Activated naive CD8-positive, alpha-beta T cell treated with anti-CD3 and anti-CD28 coated beads, Interleukin-2, amount 50 U/mL, for 24 hours (primary cell): ENCODE data around the gene EMSY.
A peak's percentile ranks its signal among the peaks of the same experiment; 100 is the strongest.

Source experiments
- ATAC-seq: fragments of 150-1000 bp; cut with Tn5 transposase; one replicate; pipeline ENCODE4 v1.10.0; 2021
- DNase-seq: peaks from one replicate; pipeline ENCODE4 v3.0.0; 2021
- H3K27ac Mint-ChIP-seq: one replicate; pipeline ENCODE4 v1.8.0; 2021; ENCODE audit warnings: mild to moderate bottlenecking, mixed read lengths
- H3K27me3 Mint-ChIP-seq: one replicate; pipeline ENCODE4 v1.8.0; 2021; ENCODE audit warnings: mixed read lengths
- H3K36me3 Mint-ChIP-seq: one replicate; pipeline ENCODE4 v1.8.0; 2021; ENCODE audit warnings: low read depth, mixed read lengths
- H3K4me1 Mint-ChIP-seq: one replicate; pipeline ENCODE4 v1.8.0; 2021; ENCODE audit warnings: mixed read lengths
- H3K4me3 Mint-ChIP-seq: one replicate; pipeline ENCODE4 v1.8.0; 2021; ENCODE audit warnings: mild to moderate bottlenecking, moderate library complexity, mixed read lengths
- H3K9me3 Mint-ChIP-seq: one replicate; pipeline ENCODE4 v1.8.0; 2021; ENCODE audit warnings: mixed read lengths

The EMSY gene

DNA sequence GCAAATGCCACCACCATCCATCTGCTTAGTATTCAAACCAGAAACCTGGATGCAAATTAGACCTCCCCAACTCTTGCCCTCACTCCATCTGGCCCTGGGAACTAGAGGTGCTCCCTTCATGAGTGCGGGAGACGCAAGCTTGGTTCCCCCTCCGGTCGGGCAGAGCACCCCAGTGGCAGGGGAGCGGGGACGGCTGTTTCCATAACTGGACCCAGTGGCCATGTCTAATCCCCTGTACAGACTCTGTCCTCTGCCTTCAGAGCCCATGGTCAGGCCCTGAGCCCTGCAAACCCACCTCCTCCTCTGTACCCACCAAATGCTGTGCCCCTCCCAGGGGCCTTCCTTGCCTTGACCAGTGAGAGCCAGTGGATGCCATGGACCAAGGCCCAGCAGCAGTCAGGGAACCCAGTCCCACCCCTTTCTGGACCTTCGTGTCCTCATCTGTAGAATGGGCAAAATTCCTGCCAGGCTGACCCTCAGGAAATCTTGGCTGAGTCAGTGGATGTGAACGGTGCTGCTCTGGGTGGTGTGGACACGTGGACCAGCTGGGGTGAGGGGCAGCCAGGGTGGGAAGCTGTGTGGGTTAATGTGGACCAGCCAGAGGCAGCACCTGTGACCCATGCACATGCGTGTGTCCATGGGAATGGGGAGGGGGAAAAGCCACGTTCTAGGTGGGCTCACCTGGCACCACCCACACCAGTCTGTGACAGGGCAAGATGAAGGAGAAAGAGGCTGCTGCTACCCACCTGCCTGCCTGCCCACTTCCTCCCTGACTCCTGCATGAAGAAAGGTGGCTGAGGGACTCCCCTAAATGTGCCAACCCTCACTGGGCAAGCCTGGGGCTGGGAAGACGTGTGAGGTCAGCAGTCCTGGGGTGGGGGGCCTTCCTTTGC, 153.0 kb downstream of the EMSY start:
- no peak overlapping the region for H3K4me3 Mint-ChIP-seq
- peaks cover 44% of the 10 kb centered on the region for H3K4me1 Mint-ChIP-seq
- DNase-seq (no peak), ATAC-seq (peak; percentile 18)
- peaks cover 18% of the 10 kb centered on the region for H3K27me3 Mint-ChIP-seq
- H3K27ac Mint-ChIP-seq = peak overlapping the region; percentile 27
- no peaks in the 10 kb centered on the region for H3K9me3 Mint-ChIP-seq
- H3K36me3 Mint-ChIP-seq = no peaks in the 10 kb centered on the region

- Mint-ChIP-seq H3K4me1 (peaks cover 38% of the 10 kb centered on the region), H3K4me3 (no peak overlapping the region), H3K9me3 (no peaks in the 10 kb centered on the region), H3K27ac (no peak overlapping the region), H3K27me3 (peaks cover 16% of the 10 kb centered on the region), H3K36me3 (no peaks in the 10 kb centered on the region)
- DNase-seq (peak; percentile 53), ATAC-seq (peak; percentile 81)
Measured at GRCh38 chr11:76598426-76598839, 153.6 kb downstream of the EMSY start.

DNA sequence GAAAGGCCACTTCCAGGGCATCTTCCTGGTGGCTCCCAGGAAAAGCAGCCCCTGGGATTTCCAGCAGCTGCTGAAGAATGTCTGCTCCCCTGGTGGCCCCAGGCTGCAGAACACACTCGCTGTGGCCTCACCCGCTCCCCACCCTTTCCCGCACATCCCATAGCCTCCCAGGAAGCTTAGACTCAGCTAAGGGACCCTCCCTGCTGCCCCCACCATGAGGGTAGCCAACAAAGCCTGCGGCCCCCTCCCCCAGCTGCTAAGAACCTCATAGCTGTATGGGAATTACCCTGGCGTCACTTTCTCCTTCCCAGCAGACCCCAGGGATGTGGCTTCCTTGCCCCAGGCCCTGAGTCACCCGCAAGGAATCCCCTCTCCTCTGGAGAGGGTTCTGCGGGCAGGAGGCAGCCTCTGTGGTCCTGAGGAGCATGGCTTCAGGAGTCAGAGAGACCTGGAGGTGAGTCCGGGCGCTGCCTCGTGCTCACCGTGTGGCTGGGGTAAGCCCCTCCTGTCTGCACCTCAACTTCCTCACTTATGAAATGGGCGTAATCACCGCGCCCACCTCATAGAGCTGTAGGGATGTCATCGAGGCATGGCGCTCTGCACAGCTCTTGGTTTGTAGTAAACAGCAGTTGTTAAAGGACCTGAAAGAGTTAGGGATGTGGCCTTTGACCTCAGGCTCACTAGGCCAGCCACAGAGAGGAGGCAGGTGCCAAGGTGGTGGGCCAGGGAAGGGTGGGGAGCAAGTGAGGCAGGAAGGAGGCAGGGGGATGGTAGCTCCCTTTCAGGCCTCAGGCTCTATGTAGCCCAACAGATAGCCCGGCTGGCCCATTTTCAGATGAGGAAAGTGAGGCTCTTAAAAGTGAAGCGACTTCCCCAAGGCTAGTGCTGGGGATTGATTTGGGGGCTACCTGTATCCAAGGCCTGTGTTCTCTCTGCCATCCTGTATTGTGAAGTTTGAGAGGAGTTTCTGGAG, 154.5 kb downstream of the EMSY start:
- Mint-ChIP-seq H3K27me3 (peaks cover 14% of the 10 kb centered on the region), H3K36me3 (no peaks in the 10 kb centered on the region), H3K9me3 (no peaks in the 10 kb centered on the region), H3K27ac (peak overlapping the region; percentile 39), H3K4me1 (peaks cover 34% of the 10 kb centered on the region), H3K4me3 (no peak overlapping the region)
- DNase-seq = no peak
- ATAC-seq = no peak

- H3K27me3 Mint-ChIP-seq = peaks cover 9% of the 10 kb centered on the region
- DNase-seq (no peak), ATAC-seq (no peak)
- no peak overlapping the region for H3K4me3 Mint-ChIP-seq
- no peaks in the 10 kb centered on the region for H3K9me3 Mint-ChIP-seq
- H3K36me3 Mint-ChIP-seq = no peaks in the 10 kb centered on the region
- H3K4me1 Mint-ChIP-seq = peaks cover 25% of the 10 kb centered on the region
- H3K27ac Mint-ChIP-seq = no peak overlapping the region
Measured at GRCh38 chr11:76600124-76600655, 155.4 kb downstream of the EMSY start.

DNA sequence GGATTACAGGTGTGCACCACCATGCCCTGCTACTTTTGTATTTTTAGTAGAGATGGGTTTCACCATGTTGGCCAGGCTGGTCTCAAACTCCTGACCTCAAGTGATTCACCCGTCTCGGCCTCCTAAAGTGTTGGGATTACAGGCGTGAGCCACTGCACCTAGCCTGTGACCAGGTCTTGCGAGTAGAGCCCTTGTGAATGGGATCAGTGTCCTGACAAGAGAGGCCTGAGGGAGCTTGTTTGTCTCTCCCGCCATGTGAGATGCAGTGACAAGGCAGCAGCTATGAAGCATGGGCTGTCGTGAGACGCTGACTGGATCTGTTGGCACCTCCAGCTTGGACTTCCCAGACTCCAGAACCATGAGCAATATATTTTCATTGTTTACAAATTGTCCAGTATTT, 156.5 kb downstream of the EMSY start:
- H3K36me3 Mint-ChIP-seq = no peaks in the 10 kb centered on the region
- peaks cover 21% of the 10 kb centered on the region for H3K4me1 Mint-ChIP-seq
- no peak overlapping the region for H3K4me3 Mint-ChIP-seq
- DNase-seq (no peak), ATAC-seq (no peak)
- H3K27ac Mint-ChIP-seq = no peak overlapping the region
- H3K27me3 Mint-ChIP-seq = peaks cover 9% of the 10 kb centered on the region
- H3K9me3 Mint-ChIP-seq = no peaks in the 10 kb centered on the region

DNA sequence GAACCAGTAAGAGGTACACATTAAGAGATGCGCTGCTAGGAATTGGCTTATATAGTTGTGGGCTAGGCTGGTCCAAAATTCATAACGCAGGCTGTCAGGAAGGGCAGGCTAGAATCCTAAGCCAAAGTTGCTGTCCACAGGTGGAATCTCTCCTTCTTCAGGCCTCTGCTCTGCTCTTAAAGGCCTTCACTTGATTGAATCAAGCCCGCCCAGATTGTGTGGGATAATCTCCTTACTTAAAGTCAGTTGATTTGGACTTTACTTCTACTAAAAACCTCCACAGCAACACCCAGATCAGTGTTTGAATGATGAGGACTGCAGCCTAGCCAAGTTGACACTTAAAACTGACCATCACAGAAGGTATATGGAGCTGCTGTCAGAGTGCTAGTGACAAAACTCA, 156.9 kb downstream of the EMSY start:
- H3K36me3 Mint-ChIP-seq = no peaks in the 10 kb centered on the region
- ATAC-seq (no peak), DNase-seq (no peak)
- no peak overlapping the region for H3K27ac Mint-ChIP-seq
- H3K27me3 Mint-ChIP-seq = peaks cover 9% of the 10 kb centered on the region
- H3K4me3 Mint-ChIP-seq = no peak overlapping the region
- H3K4me1 Mint-ChIP-seq = peaks cover 19% of the 10 kb centered on the region
- H3K9me3 Mint-ChIP-seq = no peaks in the 10 kb centered on the region

GRCh38 chr11:76602431-76602861, 157.6 kb downstream of the EMSY start:
- no peaks in the 10 kb centered on the region for H3K9me3 Mint-ChIP-seq
- H3K4me1 Mint-ChIP-seq = peaks cover 19% of the 10 kb centered on the region
- DNase-seq = no peak
- no peaks in the 10 kb centered on the region for H3K36me3 Mint-ChIP-seq
- H3K27me3 Mint-ChIP-seq = peaks cover 9% of the 10 kb centered on the region
- H3K27ac Mint-ChIP-seq = no peak overlapping the region
- H3K4me3 Mint-ChIP-seq = no peak overlapping the region
- no peak for ATAC-seq
